WTC11 (cell line): ENCODE measurements around the gene PEAK1. TPM values are rescaled to one million over a fixed set of nuclear protein-coding genes. Genes with fewer than 3 reads are reported as not detected.

Source experiments
- ATAC-seq: fragments of 200-7000 bp; cut with Tn5 transposase; 2 replicates; pipeline ENCODE4 v1.10.0; 2021; ENCODE audit warnings: mild to moderate bottlenecking, moderate library complexity
- CTCF ChIA-PET: fragments of 300-600 bp; sonication (Branson Sonifier 250); formaldehyde crosslinking; loops from one replicate; lab custom pipeline; 2021; ENCODE audit warnings: antibody characterized with exemption; lab: Charles Lee
- POLR2A ChIA-PET: fragments of 350-600 bp; sonication (Branson Sonifier 250); formaldehyde crosslinking; loops from one replicate; lab custom pipeline; 2021; ENCODE audit warnings: antibody characterized with exemption; lab: Charles Lee
- DNase-seq: peaks from one replicate; pipeline ENCODE4 v3.0.0; 2021; ENCODE audit warnings: low spot score
- H3K27ac Mint-ChIP-seq: 2 replicates; pipeline ENCODE4 v1.8.0; 2021; ENCODE audit warnings: mixed read lengths
- H3K27me3 Mint-ChIP-seq: 2 replicates; pipeline ENCODE4 v1.8.0; 2021; ENCODE audit warnings: low read depth, mild to moderate bottlenecking, moderate library complexity, mixed read lengths
- H3K36me3 Mint-ChIP-seq: 2 replicates; pipeline ENCODE4 v1.8.0; 2021; ENCODE audit warnings: mixed read lengths
- H3K4me1 Mint-ChIP-seq: 2 replicates; pipeline ENCODE4 v1.8.0; 2022; ENCODE audit warnings: mixed read lengths
- H3K4me3 Mint-ChIP-seq: 2 replicates; pipeline ENCODE4 v1.8.0; 2021; ENCODE audit warnings: mild to moderate bottlenecking, moderate library complexity, mixed read lengths
- H3K9me3 Mint-ChIP-seq: 2 replicates; pipeline ENCODE4 v1.8.0; 2021; ENCODE audit warnings: mixed read lengths
- EMX1 ChIP-seq: fragments of 250-450 bp; sonication (Bioruptor Pico); IDR thresholded peaks from 2 replicates; pipeline ENCODE4 v1.8.0; 2021; ENCODE audit warnings: mild to moderate bottlenecking
- ETV6 ChIP-seq: sonication (generic); formaldehyde crosslinking; IDR thresholded peaks from 2 replicates; pipeline ENCODE4 v1.8.1; 2022; ENCODE audit warnings: mild to moderate bottlenecking, missing genetic modification reagents
- KAT7 ChIP-seq: sonication (generic); formaldehyde crosslinking; IDR thresholded peaks from 2 replicates; pipeline ENCODE4 v1.8.1; 2023; ENCODE audit warnings: missing genetic modification reagents, mild to moderate bottlenecking, borderline replicate concordance
- NR1H2 ChIP-seq: sonication (generic); formaldehyde crosslinking; IDR thresholded peaks from 2 replicates; pipeline ENCODE4 v1.9.0; 2021; ENCODE audit warnings: mild to moderate bottlenecking, moderate library complexity, missing genetic modification reagents
- TCF7 ChIP-seq: sonication (generic); formaldehyde crosslinking; IDR thresholded peaks from 2 replicates; pipeline ENCODE4 v1.8.0; 2022; ENCODE audit warnings: mild to moderate bottlenecking, low read depth, missing genetic modification reagents, moderate library complexity
- ZNF396 ChIP-seq: fragments of 250-450 bp; sonication (Bioruptor Pico); IDR thresholded peaks from 2 replicates; pipeline ENCODE4 v1.8.0; 2021; ENCODE audit warnings: mild to moderate bottlenecking, moderate library complexity, borderline replicate concordance
- total RNA-seq: library from RNA; stranded (reverse); gene quantifications from 3 replicates; pipeline ENCODE4 v1.2.3, GENCODE V29; 2021
- TF ChIP-seq, protein P1 (sequence below): sonication (generic); formaldehyde crosslinking; IDR thresholded peaks from 2 replicates; pipeline ENCODE4 v1.8.0; 2022; ENCODE audit warnings: missing genetic modification reagents
- TF ChIP-seq, protein P2 (sequence below): sonication (generic); formaldehyde crosslinking; IDR thresholded peaks from 2 replicates; pipeline ENCODE4 v1.8.1; 2022; ENCODE audit warnings: missing genetic modification reagents, borderline replicate concordance
- TF ChIP-seq, protein P3 (sequence below): sonication (generic); formaldehyde crosslinking; IDR thresholded peaks from 2 replicates; pipeline ENCODE4 v1.8.0; 2022; ENCODE audit warnings: mild to moderate bottlenecking, missing genetic modification reagents
- TF ChIP-seq, protein P4 (sequence below): sonication (generic); formaldehyde crosslinking; IDR thresholded peaks from 2 replicates; pipeline ENCODE4 v1.8.1; 2023; ENCODE audit warnings: mild to moderate bottlenecking, moderate library complexity, missing genetic modification reagents
- TF ChIP-seq, protein P5 (sequence below): fragments of 200-600 bp; IDR thresholded peaks from 2 replicates; pipeline ENCODE4 v1.8.0; 2022; ENCODE audit warnings: antibody characterized with exemption
- TF ChIP-seq, protein P6 (sequence below): fragments of 250-450 bp; sonication (Bioruptor Pico); IDR thresholded peaks from 2 replicates; pipeline ENCODE4 v1.9.0; 2021; ENCODE audit warnings: mild to moderate bottlenecking
- TF ChIP-seq, protein P7 (sequence below): sonication (generic); formaldehyde crosslinking; IDR thresholded peaks from 2 replicates; pipeline ENCODE4 v1.8.0; 2022; ENCODE audit warnings: mild to moderate bottlenecking, missing genetic modification reagents

The PEAK1 gene
- total RNA-seq, 1 experiment from 2014 or later = 49.0 TPM

DNA sequence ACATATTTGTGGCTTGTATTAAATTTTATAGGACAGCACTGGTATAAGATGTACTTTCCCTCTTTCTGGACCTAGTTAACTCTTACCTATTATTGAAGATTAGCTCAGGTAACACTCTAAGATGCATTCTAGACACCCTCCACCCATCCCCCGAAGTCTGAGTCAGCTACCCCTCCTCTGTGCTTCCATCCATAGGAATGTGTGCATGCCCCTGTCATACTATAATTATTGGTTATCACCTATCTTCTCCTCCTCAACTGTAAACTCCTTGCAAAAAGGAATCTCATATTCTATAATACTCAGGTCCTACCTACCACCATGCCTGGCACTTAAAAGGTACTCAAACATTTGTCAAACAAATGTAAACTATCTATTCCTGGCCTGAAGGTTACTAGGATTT, 3.0 kb downstream of the PEAK1 start (continued):
- TF ChIP-seq, protein P1, sequence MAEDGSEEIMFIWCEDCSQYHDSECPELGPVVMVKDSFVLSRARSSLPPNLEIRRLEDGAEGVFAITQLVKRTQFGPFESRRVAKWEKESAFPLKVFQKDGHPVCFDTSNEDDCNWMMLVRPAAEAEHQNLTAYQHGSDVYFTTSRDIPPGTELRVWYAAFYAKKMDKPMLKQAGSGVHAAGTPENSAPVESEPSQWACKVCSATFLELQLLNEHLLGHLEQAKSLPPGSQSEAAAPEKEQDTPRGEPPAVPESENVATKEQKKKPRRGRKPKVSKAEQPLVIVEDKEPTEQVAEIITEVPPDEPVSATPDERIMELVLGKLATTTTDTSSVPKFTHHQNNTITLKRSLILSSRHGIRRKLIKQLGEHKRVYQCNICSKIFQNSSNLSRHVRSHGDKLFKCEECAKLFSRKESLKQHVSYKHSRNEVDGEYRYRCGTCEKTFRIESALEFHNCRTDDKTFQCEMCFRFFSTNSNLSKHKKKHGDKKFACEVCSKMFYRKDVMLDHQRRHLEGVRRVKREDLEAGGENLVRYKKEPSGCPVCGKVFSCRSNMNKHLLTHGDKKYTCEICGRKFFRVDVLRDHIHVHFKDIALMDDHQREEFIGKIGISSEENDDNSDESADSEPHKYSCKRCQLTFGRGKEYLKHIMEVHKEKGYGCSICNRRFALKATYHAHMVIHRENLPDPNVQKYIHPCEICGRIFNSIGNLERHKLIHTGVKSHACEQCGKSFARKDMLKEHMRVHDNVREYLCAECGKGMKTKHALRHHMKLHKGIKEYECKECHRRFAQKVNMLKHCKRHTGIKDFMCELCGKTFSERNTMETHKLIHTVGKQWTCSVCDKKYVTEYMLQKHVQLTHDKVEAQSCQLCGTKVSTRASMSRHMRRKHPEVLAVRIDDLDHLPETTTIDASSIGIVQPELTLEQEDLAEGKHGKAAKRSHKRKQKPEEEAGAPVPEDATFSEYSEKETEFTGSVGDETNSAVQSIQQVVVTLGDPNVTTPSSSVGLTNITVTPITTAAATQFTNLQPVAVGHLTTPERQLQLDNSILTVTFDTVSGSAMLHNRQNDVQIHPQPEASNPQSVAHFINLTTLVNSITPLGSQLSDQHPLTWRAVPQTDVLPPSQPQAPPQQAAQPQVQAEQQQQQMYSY (CRISPR knock-in tag) = no peak
- TF ChIP-seq, protein P2, sequence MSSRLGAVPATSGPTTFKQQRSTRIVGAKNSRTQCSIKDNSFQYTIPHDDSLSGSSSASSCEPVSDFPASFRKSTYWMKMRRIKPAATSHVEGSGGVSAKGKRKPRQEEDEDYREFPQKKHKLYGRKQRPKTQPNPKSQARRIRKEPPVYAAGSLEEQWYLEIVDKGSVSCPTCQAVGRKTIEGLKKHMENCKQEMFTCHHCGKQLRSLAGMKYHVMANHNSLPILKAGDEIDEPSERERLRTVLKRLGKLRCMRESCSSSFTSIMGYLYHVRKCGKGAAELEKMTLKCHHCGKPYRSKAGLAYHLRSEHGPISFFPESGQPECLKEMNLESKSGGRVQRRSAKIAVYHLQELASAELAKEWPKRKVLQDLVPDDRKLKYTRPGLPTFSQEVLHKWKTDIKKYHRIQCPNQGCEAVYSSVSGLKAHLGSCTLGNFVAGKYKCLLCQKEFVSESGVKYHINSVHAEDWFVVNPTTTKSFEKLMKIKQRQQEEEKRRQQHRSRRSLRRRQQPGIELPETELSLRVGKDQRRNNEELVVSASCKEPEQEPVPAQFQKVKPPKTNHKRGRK (CRISPR knock-in tag) = no peak

DNA sequence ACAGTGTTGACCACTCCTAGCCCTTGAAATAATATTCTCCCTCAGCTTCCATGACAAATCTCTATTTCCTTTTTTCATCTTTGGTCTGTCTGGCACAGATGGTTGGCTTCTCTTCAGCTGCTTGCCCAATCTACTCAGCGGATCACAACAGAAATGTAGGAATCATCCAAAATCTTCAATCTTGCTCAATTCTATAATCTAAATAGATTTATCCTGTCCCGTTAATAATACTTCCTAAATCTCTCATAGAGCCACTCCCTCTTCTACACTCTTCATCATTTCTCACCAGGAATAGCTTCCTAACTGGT, 3.8 kb downstream of the PEAK1 start:
- no peak for DNase-seq
- ChIA-PET POLR2A (no interaction called here), CTCF (interaction anchor here (1.5 to 2.5 kb wide), 2 partner anchors 81 to 127 kb away, joined by 5 to 10 read pairs; no protein-coding TSS in a partner anchor)
- no peaks in the 10 kb centered on the region for H3K9me3 Mint-ChIP-seq
- H3K27me3 Mint-ChIP-seq = no peaks in the 10 kb centered on the region; the same call in none of the 2 replicates
- H3K4me3 Mint-ChIP-seq = no peak overlapping the region
- H3K27ac Mint-ChIP-seq = no peak overlapping the region
- no peak for ATAC-seq
- H3K36me3 Mint-ChIP-seq = 0 out of 2 replicates have a peak, but pooled peaks cover 2% of the 10 kb centered on the region
- H3K4me1 Mint-ChIP-seq = peaks cover 28% of the 10 kb centered on the region
- TF ChIP-seq, protein P3, sequence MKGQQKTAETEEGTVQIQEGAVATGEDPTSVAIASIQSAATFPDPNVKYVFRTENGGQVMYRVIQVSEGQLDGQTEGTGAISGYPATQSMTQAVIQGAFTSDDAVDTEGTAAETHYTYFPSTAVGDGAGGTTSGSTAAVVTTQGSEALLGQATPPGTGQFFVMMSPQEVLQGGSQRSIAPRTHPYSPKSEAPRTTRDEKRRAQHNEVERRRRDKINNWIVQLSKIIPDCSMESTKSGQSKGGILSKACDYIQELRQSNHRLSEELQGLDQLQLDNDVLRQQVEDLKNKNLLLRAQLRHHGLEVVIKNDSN (CRISPR knock-in tag) = no peak

DNA sequence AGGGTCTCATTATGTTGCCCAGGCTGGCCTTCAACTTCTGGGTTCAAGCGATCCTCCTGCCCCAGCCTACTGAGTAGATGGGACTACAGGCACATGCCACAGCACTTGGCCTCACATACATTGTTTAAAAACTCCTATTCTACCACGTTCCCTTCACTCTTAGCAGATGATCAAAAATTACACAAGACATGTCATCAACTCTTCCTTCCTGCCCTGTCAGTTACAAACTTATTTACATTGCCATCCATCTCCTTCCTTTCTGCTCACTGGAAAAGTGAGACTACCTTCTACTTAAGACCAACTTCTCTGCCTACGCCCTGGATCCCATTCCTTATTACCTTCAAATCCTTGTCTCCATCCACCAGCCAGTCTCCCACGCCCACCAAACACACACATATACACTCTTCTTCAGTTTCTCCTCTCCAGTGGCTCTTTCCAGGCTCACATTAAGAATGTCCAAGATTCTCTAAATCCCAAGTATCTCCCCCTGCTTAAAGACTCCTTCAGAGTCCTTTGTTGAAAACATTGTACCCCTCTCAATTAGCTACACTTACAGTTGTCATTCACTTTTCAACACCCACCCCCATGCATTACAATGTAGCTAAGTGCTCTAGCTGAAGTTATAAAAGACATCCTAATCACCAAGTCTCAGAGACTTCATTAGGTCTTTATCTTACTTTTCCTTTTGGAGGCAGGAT, 4.3 kb downstream of the PEAK1 start:
- Mint-ChIP-seq H3K27me3 (no peaks in the 10 kb centered on the region; the same call in none of the 2 replicates), H3K27ac (no peak overlapping the region), H3K9me3 (no peaks in the 10 kb centered on the region), H3K4me1 (peaks cover 31% of the 10 kb centered on the region), H3K4me3 (no peak overlapping the region), H3K36me3 (0 out of 2 replicates have a peak, but pooled peaks cover 2% of the 10 kb centered on the region)
- TF ChIP-seq KAT7 (no peak), EMX1 (no peak)
- TF ChIP-seq, protein P4, sequence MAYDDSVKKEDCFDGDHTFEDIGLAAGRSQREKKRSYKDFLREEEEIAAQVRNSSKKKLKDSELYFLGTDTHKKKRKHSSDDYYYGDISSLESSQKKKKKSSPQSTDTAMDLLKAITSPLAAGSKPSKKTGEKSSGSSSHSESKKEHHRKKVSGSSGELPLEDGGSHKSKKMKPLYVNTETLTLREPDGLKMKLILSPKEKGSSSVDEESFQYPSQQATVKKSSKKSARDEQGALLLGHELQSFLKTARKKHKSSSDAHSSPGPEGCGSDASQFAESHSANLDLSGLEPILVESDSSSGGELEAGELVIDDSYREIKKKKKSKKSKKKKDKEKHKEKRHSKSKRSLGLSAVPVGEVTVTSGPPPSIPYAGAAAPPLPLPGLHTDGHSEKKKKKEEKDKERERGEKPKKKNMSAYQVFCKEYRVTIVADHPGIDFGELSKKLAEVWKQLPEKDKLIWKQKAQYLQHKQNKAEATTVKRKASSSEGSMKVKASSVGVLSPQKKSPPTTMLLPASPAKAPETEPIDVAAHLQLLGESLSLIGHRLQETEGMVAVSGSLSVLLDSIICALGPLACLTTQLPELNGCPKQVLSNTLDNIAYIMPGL (CRISPR knock-in tag) = no peak
- POLR2A ChIA-PET = no interaction called here
- no peak for DNase-seq
- CTCF ChIA-PET = interaction anchor here (1.5 to 2.5 kb wide), 2 partner anchors 81 to 128 kb away, joined by 5 to 10 read pairs; no protein-coding TSS in a partner anchor
- no peak for ATAC-seq

DNA sequence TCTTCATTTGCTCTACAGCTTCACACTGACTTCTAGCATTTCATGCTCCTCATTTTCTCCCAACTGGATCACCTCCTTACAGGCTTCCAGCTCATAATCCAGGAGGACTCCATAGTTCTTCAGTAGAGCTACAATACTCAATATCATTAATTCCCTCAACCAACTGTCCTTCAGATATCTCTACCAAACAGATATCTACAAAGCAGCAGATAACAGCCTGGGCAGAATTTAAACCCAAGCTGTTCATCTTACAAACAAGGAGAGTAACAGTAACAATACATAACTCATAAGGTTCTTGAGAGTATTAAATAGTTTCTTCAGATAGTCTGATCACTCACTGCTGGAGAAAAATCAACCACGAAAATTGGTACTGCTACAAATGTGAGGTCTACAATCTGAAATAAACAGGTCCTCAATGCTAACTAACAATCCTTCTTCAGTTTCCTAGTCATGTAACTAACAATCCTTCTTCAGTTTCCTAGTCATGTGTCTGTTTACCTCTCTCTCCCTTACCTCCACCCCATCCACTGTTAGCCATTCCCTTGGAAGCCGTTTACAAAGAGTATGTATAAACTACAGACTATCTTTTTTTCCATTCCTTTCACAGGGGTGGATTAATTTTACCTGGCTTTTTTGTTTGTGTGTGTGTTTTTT, 5.0 kb downstream of the PEAK1 start:
- no peak overlapping the region for H3K27ac Mint-ChIP-seq
- H3K27me3 Mint-ChIP-seq = no peaks in the 10 kb centered on the region; the same call in none of the 2 replicates
- H3K9me3 Mint-ChIP-seq = no peaks in the 10 kb centered on the region
- no peak overlapping the region for H3K4me3 Mint-ChIP-seq
- CTCF ChIA-PET = no interaction called here
- ATAC-seq (no peak), DNase-seq (no peak)
- peaks cover 37% of the 10 kb centered on the region for H3K4me1 Mint-ChIP-seq
- POLR2A ChIA-PET = no interaction called here
- H3K36me3 Mint-ChIP-seq = 0 out of 2 replicates have a peak, but pooled peaks cover 2% of the 10 kb centered on the region
- TF ChIP-seq, protein P5, sequence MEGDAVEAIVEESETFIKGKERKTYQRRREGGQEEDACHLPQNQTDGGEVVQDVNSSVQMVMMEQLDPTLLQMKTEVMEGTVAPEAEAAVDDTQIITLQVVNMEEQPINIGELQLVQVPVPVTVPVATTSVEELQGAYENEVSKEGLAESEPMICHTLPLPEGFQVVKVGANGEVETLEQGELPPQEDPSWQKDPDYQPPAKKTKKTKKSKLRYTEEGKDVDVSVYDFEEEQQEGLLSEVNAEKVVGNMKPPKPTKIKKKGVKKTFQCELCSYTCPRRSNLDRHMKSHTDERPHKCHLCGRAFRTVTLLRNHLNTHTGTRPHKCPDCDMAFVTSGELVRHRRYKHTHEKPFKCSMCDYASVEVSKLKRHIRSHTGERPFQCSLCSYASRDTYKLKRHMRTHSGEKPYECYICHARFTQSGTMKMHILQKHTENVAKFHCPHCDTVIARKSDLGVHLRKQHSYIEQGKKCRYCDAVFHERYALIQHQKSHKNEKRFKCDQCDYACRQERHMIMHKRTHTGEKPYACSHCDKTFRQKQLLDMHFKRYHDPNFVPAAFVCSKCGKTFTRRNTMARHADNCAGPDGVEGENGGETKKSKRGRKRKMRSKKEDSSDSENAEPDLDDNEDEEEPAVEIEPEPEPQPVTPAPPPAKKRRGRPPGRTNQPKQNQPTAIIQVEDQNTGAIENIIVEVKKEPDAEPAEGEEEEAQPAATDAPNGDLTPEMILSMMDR = no peak
- TF ChIP-seq, protein P6, sequence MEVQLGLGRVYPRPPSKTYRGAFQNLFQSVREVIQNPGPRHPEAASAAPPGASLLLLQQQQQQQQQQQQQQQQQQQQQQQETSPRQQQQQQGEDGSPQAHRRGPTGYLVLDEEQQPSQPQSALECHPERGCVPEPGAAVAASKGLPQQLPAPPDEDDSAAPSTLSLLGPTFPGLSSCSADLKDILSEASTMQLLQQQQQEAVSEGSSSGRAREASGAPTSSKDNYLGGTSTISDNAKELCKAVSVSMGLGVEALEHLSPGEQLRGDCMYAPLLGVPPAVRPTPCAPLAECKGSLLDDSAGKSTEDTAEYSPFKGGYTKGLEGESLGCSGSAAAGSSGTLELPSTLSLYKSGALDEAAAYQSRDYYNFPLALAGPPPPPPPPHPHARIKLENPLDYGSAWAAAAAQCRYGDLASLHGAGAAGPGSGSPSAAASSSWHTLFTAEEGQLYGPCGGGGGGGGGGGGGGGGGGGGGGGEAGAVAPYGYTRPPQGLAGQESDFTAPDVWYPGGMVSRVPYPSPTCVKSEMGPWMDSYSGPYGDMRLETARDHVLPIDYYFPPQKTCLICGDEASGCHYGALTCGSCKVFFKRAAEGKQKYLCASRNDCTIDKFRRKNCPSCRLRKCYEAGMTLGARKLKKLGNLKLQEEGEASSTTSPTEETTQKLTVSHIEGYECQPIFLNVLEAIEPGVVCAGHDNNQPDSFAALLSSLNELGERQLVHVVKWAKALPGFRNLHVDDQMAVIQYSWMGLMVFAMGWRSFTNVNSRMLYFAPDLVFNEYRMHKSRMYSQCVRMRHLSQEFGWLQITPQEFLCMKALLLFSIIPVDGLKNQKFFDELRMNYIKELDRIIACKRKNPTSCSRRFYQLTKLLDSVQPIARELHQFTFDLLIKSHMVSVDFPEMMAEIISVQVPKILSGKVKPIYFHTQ (CRISPR knock-in tag) = no peak
- TF ChIP-seq TCF7 (CRISPR knock-in tag) (no peak), ZNF396 (CRISPR knock-in tag) (no peak), KAT7 (no peak), NR1H2 (CRISPR knock-in tag) (no peak), ETV6 (no peak)
- TF ChIP-seq, protein P7, sequence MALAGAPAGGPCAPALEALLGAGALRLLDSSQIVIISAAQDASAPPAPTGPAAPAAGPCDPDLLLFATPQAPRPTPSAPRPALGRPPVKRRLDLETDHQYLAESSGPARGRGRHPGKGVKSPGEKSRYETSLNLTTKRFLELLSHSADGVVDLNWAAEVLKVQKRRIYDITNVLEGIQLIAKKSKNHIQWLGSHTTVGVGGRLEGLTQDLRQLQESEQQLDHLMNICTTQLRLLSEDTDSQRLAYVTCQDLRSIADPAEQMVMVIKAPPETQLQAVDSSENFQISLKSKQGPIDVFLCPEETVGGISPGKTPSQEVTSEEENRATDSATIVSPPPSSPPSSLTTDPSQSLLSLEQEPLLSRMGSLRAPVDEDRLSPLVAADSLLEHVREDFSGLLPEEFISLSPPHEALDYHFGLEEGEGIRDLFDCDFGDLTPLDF (CRISPR knock-in tag) = no peak
